NCI-H526 (cell line): ENCODE results near the gene PTPRN2.

ENCODE experiments used
- DNase-seq, 2 experiments: peaks; one replicate each; lab custom pipeline; 2025; lab: John Stamatoyannopoulos, UW

Gene PTPRN2

DNA sequence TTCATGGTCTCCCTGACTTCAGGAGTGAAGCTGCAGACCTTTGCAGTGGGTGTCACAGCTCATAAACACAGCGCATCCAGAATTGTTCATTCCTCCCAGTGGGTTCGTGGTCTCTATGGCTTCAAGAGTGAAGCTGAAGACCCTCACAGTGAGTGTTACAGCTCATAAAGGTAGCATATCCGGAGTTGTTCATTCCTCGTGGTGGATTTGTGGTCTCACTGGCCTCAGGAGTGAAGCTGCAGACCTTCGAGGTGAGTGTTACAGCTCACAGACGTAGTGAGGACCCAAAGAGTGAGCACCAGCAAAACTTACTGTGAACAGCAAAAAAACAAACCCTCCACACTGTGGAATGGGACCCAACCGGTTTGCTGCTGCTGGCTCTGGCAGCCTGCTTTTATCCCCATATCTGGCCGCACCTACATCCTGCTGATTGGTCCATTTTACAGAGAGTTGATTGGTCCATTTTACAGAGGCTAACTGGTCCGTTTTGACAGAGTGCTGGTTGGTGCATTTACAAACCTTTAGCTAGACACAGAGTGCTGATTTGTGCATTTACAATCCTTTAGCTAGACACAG, 308.8 kb downstream of the PTPRN2 start:
- no peak for DNase-seq

DNA sequence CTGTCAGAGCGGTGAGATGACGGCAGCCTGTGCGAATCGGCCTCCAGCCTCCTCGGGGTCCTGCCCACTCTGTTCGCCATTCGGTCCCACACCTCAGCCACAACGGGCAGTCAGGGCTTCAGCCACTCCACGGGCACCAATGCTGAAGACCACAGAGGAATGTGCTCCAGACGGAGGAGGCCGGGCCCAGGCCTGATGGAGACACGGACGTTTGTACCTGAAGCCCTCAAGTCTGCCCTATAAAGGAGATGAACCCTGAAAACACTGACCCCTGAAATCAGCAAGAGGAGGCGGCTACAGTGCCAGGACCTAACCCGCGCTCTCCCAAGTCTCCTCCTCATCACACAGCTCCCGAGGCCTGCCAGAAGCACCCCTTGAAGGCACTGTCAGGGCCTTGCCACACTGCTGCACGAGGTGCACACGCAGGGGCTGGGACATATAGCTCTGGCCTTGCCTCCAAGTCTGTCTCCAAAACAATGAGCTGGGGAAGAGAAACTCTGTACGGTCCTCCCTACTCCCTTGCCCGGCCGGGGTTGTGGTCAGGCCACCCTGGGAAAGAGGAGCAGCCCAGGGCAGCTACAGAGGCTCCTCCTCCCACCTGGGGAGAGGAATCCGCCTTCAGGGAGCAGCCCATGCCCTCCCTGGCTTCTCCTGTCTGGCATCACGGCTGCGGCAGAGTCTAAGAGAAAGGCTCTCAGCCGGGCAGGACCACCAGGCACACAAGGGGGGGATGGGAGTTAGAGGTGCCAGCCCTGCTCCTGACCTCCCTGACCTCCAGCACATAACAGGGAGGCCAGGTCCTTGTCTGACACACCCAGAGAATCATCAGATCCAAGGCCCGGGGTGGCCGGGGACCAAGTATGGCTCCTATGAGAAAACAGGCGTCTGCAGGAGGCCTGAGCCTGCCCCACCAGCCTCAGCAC, 310.1 kb downstream of the PTPRN2 start:
- no peak for DNase-seq

- DNase-seq: no peak
Observed at GRCh38 chr7:158276414-158277218, 311.0 kb downstream of the PTPRN2 start.

DNA sequence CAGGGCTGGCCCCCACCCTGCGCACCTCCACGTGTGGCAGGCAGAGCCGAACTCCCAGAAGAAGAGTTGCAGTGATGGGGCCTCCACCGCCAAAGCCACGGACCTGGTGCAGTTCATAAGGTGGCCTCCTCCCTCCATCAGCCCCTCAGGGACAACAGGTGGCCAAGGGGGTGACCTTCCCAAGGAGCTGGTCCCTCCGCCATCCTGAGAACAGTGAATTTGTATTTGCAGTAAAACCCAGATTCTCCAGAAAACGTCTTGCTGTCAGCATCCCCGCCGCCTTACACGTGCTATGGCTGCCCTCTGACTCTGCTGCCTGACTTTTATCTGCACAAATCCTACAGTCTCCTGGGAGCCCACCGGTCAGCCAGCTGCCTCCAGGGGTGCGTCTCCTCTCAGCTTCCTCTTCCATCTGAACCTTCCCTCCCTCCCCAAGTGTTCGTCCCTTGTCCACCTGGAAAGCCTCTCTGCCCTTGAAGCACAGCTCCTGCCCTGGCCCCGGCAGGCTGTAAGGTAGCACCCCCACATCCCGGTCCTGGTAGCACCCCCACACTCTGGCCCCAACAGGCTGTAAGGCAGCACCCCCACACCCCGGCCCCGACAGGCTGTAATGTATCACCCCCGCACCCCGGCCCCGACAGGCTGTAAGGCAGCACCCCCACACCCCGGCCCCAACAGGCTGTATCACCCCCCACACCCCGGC, 311.8 kb downstream of the PTPRN2 start:
- no peak for DNase-seq

DNA sequence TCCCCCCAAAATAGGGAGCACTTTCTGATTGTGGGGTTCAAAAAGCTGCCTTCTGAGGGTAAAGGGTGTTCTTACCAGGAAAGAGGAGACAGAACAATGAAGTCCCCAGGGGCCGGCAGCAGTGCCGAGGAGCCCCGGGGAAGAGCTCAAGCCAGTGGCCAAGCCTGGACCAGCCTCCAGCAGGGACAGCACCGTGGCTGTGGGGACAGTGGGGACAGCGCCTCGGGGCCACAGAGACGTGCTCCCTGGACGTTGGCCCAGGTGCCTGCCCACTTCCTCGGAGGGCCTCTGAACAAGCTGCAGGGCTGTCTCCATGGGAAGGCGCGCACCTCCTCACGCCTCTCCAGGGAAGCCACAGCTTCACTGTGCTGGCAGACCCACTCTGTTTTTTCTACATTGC, 312.6 kb downstream of the PTPRN2 start:
- peak in 1 of 2 experiments; percentile 28 for DNase-seq

DNA sequence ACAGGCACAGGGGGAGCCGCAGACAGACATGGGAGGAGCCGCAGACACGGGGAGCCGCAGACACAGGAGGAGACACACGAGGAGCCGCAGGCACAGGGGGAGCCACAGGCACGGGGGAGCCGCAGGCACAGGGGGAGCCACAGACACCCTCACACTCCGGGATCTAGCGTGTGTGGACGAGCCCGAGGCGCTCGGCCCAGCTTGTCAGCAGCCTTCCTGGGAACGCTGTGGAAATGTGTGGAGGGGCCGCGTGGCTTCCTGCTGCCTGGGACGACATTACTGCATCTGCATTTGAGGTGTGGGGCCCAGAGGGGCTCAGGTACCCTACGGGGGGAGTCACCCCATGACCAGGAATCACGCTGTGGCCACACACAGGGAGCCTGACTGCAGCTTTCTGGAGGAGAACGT, 313.2 kb downstream of the PTPRN2 start:
- peak in 1 of 2 experiments; percentile 57 for DNase-seq

DNA sequence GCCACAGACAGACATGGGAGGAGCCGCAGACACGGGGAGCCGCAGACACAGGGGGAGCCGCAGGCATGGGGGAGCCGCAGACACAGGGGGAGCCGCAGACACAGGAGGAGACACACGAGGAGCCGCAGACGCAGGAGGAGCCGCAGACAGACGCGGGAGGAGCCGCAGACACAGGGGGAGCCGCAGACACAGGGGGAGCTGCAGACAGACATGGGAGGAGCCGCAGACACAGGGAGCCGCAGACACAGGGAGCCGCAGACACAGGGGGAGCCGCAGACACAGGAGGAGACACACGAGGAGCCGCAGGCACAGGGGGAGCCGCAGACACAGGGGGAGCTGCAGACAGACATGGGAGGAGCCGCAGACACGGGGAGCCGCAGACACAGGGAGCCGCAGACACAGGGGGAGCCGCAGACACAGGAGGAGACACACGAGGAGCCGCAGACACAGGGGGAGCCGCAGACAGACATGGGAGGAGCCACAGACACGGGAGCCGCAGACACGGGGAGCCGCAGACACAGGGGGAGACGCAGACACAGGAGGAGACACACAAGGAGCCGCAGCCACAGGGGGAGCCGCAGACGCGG, 313.8 kb downstream of the PTPRN2 start:
- DNase-seq: peak; percentile 51 to 71

- DNase-seq: peak in 1 of 2 experiments; percentile 32
Observed at GRCh38 chr7:158273138-158273651, 314.4 kb downstream of the PTPRN2 start.

DNA sequence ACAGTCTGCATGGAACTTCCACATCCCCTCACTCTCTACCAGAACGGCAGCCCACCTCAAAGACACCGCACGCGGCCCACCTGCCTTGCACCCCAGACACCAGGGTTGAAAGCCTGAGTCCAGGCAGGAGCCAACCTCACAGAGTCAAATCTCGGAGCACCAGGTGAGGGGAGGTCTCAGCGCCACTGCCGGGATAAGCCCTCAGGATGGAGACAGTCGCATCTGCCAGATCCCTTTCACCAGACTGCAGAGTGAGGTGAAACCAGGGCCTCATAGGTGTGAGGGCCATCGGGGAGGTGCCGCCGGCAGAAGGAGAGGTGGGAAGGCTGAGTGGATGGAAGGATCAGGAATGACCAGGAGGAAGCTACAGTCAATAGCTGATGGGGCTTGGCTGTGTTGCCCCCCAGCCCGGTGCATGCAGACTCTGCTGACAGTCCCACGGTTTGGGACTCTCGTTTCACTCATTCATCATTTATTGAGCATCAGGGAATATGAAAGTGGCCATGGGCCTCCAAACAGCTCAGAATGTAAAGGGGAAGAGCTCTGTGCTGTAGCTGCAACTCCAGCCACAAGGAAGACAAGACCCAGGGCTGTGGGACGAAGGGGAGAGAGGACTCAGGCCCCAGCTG, 315.0 kb downstream of the PTPRN2 start:
- DNase-seq: no peak

GRCh38 chr7:158272091-158272490, 315.5 kb downstream of the PTPRN2 start:
- no peak for DNase-seq

- no peak for DNase-seq
Observed at GRCh38 chr7:158271646-158272045, 316.0 kb downstream of the PTPRN2 start.

DNA sequence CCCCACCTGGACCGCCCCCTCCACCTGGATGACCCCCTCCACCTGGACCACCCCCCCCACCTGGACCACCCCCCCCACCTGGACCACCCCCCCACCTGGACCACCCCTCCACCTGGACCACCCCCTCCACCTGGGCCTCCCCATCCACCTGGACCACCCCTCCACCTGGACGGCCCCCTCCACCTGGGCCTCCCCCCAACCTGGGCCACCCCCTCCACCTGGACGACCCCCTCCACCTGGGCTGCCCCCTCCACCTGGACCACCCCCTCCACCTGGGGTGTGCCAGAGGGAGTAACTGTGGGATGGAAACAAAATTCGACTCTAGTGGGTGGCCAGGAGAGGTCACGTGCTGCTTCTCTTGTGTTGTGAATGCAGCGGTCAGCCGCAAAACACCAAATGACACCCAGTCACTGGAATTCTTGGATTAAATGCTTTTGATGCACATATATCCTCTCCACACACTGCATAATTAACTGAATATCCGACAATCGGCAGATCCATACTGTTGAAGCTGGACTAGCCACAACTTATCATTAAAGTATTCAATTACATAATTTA, 316.7 kb downstream of the PTPRN2 start:
- no peak for DNase-seq

DNA sequence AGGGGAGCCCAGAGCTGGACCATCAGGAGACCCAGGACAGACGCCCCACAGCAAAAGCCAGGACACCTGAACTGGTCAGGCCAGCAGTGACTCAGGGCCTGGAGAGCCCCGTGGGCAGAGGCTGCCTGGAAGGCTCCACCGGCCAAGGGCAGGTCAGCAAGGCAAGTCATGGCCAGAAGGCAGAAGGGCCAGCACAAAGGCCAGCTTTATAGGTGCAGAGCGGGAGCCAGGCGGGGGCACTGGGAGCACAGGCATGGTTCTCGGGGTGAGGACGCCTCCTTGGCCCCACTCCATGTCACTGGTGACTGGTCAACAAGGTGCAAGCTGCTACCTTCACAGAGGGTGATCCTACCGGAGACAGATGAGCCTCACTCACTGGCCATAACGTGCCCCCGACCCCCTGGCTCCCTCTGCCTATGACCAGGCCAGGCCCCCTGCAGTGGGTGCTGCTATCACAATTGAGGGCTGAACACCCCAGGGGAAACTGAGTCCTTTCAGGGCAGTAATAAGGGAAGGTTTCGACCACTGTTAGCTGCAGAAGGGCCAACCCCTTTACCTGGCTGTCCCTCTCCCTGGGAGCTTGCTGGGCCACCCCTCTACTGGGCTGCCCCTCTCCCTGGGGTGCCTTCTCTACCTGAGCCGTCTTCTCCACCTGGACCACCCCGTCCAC, 317.4 kb downstream of the PTPRN2 start:
- no peak for DNase-seq

DNA sequence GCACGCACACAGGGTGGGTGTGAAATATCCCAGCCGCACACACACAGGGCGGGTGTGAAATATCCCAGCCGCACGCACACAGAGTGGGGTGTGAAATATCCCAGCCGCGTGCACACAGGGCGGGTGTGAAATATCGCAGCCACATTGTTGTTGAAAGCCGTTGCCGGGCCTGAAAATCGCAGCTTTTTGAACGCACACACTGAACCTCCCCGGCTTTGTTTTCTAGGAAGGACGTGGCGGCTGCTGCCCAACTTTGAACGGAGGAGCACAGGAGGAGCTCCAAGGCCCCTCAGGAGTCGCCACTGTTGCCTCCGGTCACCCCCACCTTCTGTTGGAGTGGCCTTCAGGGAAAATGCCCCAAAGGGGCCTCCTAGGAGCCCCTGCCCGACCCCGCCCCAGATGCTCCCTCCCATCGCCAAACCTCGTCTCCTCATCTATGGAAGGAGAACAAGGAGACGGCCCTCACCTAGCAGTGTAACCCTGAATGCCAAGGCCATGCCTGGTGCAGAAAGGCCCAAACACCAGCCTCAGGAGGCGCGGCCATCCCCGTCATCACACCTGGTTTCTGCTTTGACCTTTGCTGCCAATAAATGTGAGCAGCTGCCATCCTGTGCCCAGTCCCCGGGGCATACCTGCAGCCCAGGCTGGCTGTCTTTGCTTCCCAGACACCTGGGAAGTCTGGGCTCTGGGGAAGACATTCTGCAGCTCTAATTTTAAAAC, 318.6 kb downstream of the PTPRN2 start:
- peak in 1 of 2 experiments; percentile 28 for DNase-seq

- DNase-seq: no peak
Observed at GRCh38 chr7:158267742-158268435, 319.7 kb downstream of the PTPRN2 start.

DNA sequence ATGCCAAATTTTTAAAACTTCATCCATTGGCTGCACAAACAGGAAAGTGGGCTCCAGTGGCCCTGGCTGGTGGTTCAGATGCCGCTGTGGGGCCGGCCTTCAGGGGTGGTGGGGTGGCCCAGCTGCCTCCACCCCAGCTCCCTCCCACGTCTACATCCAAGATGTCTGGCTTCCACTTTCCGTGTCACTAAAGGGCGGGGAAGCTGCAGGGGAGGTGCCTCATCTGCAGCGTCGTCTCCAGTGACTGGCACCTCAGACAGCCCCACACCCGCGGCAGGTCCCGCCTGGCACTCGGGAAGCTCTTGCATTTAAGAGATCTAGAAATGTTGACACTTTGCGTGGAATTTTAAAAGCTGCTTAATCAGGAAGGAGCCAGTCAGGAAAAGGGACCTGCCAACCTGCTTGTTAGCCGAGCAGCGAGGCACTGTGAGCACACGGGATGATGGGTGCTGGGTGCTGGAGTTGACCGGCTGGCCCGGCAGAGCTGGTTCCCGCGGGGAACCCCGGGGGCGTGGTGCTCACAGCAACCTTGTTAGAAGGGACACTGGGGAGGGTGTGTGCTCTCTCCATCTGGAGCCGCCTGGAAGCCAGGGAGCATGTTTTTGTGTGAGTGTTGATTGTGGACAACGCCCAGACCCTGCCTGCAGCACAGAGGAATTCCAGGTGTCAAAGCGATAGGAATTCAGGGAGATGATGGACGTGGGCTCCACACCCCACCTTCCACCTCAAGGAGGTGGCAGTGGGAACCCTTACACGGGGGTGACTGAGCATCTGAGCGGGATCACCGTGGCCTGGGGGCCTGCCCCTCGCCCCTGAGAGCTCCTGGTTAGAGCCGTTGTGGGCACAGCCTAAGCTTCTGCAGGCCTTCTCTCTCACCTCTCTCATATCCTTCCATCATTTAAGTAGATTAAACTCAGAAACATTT, 320.5 kb downstream of the PTPRN2 start:
- no peak for DNase-seq

- no peak for DNase-seq
Observed at GRCh38 chr7:158266426-158266816, 321.2 kb downstream of the PTPRN2 start.

GRCh38 chr7:158265743-158266080, 321.9 kb downstream of the PTPRN2 start:
- no peak for DNase-seq
